HL-60 (cell line): ENCODE measurements around the gene SERPINC1.

Source experiments
- DNase-seq, 2 experiments: peaks; one replicate each; pipeline ENCODE4 v3.0.0-alpha.2; 2010 to 2020; ENCODE audit warnings: low read depth in 1 of 2, low spot score in 1 of 2
- H3K27ac ChIP-seq: fragments of 250-450 bp; sonication (Bioruptor Pico); replicated peaks from 2 replicates; pipeline ENCODE4 v1.5.1; 2020; ENCODE audit warnings: mild to moderate bottlenecking, moderate library complexity
- H3K27me3 ChIP-seq: fragments of 250-450 bp; sonication (Bioruptor Pico); 2 replicates; pipeline ENCODE4 v1.5.1; 2021; ENCODE audit warnings: mild to moderate bottlenecking, moderate library complexity; ENCODE audit not compliant: insufficient read depth, poor library complexity, severe bottlenecking
- H3K4me3 ChIP-seq: replicated peaks from 2 replicates; pipeline ENCODE4 v1.5.1; 2011; ENCODE audit warnings: mild to moderate bottlenecking, control low read depth, low read length; ENCODE audit not compliant: insufficient read depth
- GABPA ChIP-seq: IDR thresholded peaks from 2 replicates; pipeline ENCODE4 v1.6.1; 2012; ENCODE audit warnings: low read depth
- POLR2AphosphoS5 ChIP-seq: IDR thresholded peaks from 2 replicates; pipeline ENCODE4 v1.6.1; 2012; ENCODE audit warnings: low read depth
- SPI1 ChIP-seq: IDR thresholded peaks from 2 replicates; pipeline ENCODE4 v1.6.1; 2012; ENCODE audit warnings: low read depth, mild to moderate bottlenecking, borderline replicate concordance
- TF ChIP-seq, protein P1 (sequence below): IDR thresholded peaks from 2 replicates; pipeline ENCODE4 v1.6.1; 2012; ENCODE audit warnings: low read depth; ENCODE audit not compliant: insufficient replicate concordance
- TF ChIP-seq, protein P2 (sequence below): IDR thresholded peaks from one replicate; pipeline ENCODE4 v1.5.1; 2011; ENCODE audit warnings: low read length, control low read depth, inconsistent platforms; ENCODE audit not compliant: insufficient read depth

The SERPINC1 gene

DNA sequence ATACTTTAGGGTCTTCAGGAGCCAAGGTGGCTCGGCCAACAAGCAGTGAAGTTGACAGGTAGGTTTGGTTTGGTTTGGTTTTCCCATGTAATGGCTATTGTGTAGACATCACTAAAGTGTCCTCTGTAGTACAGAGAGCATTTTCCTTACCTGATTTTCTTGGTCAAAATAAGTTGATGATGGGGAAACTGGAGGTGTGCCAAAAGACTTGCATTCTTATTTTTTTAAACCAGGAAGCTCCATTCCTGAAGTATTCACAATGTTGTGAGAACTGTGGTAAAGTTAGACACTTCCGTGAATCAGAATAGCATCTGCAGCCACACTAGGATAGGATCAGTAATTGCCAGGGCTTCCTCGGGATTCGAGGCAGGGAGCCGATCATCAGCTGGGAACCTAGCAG is 46.0 kb downstream of the SERPINC1 start:
- DNase-seq: no peak
- H3K27ac ChIP-seq: no peak overlapping the region
- no peak overlapping the region for H3K4me3 ChIP-seq
- H3K27me3 ChIP-seq: no peaks in the 10 kb centered on the region
- no peak for TF ChIP-seq POLR2AphosphoS5
- TF ChIP-seq, protein P1, sequence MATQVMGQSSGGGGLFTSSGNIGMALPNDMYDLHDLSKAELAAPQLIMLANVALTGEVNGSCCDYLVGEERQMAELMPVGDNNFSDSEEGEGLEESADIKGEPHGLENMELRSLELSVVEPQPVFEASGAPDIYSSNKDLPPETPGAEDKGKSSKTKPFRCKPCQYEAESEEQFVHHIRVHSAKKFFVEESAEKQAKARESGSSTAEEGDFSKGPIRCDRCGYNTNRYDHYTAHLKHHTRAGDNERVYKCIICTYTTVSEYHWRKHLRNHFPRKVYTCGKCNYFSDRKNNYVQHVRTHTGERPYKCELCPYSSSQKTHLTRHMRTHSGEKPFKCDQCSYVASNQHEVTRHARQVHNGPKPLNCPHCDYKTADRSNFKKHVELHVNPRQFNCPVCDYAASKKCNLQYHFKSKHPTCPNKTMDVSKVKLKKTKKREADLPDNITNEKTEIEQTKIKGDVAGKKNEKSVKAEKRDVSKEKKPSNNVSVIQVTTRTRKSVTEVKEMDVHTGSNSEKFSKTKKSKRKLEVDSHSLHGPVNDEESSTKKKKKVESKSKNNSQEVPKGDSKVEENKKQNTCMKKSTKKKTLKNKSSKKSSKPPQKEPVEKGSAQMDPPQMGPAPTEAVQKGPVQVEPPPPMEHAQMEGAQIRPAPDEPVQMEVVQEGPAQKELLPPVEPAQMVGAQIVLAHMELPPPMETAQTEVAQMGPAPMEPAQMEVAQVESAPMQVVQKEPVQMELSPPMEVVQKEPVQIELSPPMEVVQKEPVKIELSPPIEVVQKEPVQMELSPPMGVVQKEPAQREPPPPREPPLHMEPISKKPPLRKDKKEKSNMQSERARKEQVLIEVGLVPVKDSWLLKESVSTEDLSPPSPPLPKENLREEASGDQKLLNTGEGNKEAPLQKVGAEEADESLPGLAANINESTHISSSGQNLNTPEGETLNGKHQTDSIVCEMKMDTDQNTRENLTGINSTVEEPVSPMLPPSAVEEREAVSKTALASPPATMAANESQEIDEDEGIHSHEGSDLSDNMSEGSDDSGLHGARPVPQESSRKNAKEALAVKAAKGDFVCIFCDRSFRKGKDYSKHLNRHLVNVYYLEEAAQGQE: no peak
- TF ChIP-seq SPI1: no peak
- TF ChIP-seq, protein P2, sequence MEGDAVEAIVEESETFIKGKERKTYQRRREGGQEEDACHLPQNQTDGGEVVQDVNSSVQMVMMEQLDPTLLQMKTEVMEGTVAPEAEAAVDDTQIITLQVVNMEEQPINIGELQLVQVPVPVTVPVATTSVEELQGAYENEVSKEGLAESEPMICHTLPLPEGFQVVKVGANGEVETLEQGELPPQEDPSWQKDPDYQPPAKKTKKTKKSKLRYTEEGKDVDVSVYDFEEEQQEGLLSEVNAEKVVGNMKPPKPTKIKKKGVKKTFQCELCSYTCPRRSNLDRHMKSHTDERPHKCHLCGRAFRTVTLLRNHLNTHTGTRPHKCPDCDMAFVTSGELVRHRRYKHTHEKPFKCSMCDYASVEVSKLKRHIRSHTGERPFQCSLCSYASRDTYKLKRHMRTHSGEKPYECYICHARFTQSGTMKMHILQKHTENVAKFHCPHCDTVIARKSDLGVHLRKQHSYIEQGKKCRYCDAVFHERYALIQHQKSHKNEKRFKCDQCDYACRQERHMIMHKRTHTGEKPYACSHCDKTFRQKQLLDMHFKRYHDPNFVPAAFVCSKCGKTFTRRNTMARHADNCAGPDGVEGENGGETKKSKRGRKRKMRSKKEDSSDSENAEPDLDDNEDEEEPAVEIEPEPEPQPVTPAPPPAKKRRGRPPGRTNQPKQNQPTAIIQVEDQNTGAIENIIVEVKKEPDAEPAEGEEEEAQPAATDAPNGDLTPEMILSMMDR: no peak
- TF ChIP-seq GABPA: no peak

DNA sequence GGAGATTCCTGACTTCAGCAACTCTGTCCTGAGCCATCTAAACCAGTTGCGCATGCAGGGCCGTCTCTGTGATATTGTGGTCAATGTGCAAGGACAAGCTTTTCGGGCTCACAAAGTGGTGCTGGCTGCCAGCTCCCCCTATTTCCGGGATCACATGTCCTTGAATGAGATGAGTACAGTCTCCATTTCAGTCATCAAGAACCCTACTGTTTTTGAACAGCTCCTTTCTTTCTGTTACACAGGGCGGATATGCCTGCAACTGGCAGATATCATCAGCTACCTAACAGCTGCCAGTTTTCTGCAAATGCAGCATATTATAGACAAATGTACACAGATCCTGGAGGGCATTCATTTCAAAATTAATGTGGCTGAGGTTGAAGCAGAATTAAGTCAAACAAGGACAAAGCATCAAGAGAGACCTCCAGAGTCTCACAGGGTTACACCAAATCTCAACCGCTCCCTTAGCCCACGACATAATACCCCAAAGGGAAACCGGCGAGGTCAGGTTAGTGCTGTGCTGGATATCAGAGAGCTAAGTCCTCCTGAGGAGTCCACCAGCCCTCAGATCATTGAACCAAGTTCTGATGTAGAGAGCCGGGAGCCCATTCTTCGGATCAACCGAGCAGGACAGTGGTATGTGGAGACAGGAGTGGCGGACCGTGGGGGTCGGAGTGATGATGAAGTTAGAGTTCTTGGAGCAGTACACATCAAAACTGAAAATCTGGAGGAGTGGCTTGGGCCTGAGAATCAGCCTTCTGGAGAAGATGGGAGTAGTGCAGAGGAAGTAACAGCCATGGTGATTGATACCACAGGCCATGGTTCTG is 46.7 kb downstream of the SERPINC1 start:
- no peak overlapping the region for H3K4me3 ChIP-seq
- peak in 1 of 2 experiments; percentile 30 for DNase-seq
- peak overlapping the region; percentile 93 for H3K27ac ChIP-seq
- TF ChIP-seq GABPA: no peak
- TF ChIP-seq, protein P1: no peak
- no peak for TF ChIP-seq POLR2AphosphoS5
- TF ChIP-seq, protein P2: no peak
- no peak for TF ChIP-seq SPI1
- no peaks in the 10 kb centered on the region for H3K27me3 ChIP-seq

DNA sequence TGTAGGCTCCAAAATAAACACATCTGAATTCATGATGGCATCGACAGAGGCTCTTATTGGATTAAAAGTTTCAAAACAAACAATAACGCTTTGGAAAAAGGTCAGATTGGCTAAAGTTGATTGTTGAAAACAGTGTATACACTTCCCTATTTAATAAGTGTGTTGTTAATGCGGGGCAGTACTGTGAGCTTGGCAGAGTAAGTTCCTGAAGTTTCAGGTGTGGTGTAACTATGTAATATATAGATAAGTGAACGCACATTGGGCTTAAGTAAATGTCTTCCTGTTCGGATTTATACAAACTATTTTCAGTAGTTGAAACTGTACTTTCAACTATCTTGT is 48.1 kb downstream of the SERPINC1 start:
- TF ChIP-seq GABPA (no peak), SPI1 (peak; percentile 81)
- Histone ChIP-seq H3K27me3 (no peaks in the 10 kb centered on the region), H3K27ac (peak overlapping the region; percentile 93), H3K4me3 (peak overlapping the region; percentile 82)
- peak in 1 of 2 experiments; percentile 25 for DNase-seq

DNA sequence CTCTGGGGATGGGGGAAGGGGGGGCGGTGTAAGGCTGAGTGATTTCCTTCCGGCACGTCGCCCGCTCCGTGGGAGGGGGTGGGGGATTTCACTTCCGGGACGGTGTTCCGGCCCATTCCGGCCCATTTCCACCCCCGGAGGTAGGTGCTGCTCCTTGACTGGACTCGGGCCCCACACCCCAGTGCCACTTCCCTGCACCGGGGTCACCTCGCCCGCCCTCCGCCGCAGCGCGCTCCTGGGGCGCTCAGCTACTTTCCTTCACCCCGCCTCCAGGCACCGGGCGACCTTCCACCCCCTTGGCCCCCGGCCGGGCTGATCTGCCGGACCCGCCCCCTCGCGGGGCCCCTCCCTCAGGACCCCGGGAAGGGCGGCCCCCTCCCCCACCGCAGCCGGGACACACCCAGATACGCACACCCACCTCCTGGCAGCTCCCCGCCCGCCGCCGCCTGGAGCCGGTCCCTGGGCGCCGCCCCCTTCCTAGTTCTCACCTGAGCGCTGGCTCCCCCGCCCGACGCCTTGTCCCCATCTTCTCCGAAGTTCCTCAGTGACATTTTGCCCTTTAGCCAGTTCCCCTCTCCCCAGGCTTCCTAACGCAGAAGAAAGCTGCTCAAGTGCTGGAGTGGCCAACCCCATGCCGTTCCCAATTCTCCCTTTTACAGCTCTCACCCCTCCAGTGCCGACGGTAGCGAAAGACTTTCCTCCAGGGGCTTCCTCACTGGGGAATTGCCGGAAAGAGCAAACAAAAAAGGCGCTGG is 48.7 kb downstream of the SERPINC1 start, which contains the start of gene ZBTB37:
TSS of gene ZBTB37 (plus strand) at position 115 of the 755 bp plus-strand sequence. CDS start 1,846 bp downstream, outside the sequence.
- peak within 1 kb of the TSS; percentile 82 for H3K4me3 ChIP-seq
- peak in 1 of 2 experiments; percentile 87 for DNase-seq
- H3K27me3 ChIP-seq: no peaks in the 10 kb centered on the region
- TF ChIP-seq GABPA: peak; percentile 73
- 0 out of 2 replicates have a peak, but pooled peaks have one; percentile 18 for TF ChIP-seq SPI1
- TF ChIP-seq, protein P2: no peak
- TF ChIP-seq, protein P1: no peak
- no peak for TF ChIP-seq POLR2AphosphoS5
- peak within 1 kb of the TSS; percentile 93 for H3K27ac ChIP-seq
